GM18526 (cell line): Measurements from ENCODE around the gene VMP1.

Experiments
- POLR2A ChIP-seq: IDR thresholded peaks from 3 replicates; pipeline ENCODE4 v1.6.1; 2011; ENCODE audit not compliant: insufficient read length; ENCODE audit errors: extremely low read depth

The VMP1 gene

DNA sequence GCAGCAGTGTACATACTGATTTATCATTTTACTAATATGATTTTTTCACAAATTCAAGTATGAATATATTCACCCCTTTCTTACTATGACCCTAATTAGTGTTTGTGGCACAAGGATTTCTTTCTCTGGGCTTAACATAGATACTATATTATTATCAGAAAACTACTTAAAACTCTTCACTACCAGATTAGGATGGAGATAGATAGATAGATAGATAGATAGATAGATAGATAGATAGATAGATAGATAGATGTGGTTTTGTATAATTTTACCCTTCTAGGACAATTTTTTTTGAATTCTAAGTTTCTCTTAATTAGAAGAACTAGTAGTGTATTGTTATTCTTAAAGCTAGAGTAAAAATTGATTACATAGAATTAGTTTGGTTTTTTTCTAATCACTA lies 49.6 kb downstream of the VMP1 start:
- TF ChIP-seq POLR2A, result no peak

- TF ChIP-seq POLR2A, result no peak
Measured at GRCh38 chr17:59757470-59757869, 50.0 kb downstream of the VMP1 start.

- TF ChIP-seq POLR2A, result no peak
Measured at GRCh38 chr17:59757881-59758385, 50.5 kb downstream of the VMP1 start.

DNA sequence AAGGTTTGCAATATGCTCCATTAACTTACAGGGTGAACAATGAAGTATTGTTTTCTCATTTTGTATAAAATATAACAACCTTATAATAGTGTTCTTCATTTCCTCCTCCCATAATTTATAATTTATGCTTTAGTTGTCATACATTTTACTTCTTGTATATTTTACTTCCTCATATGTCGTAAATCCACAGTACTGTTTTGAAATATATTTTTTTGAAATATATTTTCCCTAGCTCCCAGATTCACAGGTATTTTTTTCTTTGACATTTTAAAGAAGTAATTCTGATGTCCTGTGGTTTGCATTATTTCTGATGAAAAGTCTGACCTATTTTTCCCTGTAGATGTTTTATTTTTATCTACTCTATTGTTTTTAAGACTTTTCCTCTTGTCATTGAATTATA lies 52.7 kb downstream of the VMP1 start:
- TF ChIP-seq POLR2A, result no peak

DNA sequence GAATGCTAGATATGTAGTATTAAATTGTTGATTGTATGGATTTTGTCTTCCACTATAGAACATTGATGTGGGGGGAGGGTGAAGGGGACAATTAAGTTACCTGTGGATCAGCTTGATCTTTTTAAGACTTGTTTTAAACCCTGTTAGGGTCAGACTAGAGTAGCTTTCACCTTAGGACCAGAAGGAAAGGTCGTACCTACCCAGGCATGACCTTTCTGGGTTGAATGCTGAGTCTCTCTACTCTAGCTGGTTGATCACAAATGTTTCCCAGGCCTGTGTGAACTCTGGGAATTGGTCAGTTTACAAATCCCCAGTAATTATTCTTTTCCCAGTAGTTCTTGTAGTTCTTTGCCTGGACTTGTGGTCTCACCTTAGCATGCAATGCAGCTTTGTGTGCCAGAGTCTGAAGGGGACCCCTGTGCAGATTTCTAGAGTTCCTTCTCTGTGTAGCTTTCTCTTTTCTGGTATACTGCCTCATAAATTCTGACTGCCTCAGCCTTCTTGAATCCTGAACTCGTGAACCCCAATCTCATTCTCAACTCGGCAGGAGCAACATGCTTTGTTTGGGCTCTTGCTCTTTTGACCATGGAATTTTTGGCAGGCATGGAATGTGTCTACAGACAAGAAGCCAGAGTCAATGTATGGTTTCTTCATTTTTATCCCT lies 54.1 kb downstream of the VMP1 start:
- no peak for TF ChIP-seq POLR2A

GRCh38 chr17:59762049-59762823 lies 54.8 kb downstream of the VMP1 start:
- no peak for TF ChIP-seq POLR2A

DNA sequence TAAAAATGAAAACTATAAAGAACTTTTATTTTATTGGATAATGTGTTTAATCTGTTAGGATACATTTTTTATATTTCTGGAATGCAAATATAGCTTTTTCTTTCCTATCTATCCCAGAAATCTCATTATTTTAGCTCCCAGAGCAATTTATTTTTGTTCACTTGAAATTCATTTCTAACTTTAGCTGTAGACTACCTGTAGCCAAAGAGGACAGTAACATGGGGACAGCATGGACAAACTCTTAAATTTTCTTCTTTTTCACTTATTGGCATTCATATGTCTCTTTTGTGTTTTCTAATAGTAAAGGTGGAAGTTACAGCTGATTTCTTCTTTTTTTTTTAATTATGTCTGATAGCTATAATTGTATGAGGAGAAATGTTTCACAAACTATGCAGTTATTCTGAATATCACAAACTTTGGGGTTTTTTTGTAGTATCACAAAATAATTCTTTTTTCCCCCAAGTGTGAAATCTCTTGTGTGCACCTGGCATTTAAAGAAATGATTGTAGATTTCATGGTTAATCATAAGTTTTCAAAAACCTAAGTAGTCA lies 55.4 kb downstream of the VMP1 start:
- TF ChIP-seq POLR2A, result no peak

GRCh38 chr17:59763861-59764260 lies 56.4 kb downstream of the VMP1 start:
- no peak for TF ChIP-seq POLR2A

DNA sequence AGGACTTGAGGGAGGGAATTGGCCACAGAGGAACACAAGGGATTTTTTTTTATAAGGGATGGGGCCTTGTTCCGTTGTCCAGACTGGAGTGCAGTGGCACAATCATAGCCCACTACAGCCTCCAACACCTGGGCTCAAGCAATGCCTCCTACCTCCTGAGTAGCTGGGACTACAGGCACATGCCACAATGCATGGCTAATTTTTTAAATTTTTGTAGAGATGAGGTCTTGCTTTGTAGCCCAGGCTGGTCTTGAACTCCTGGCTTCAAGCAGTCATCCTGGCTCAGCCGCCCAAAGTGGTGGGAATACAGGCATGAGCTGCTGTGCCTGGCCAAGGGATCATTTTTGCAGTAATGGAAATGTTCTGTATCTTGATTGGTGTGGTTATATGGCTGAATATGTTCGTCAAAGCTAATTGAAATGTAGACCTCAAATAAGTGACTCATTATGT lies 56.9 kb downstream of the VMP1 start:
- no peak for TF ChIP-seq POLR2A

DNA sequence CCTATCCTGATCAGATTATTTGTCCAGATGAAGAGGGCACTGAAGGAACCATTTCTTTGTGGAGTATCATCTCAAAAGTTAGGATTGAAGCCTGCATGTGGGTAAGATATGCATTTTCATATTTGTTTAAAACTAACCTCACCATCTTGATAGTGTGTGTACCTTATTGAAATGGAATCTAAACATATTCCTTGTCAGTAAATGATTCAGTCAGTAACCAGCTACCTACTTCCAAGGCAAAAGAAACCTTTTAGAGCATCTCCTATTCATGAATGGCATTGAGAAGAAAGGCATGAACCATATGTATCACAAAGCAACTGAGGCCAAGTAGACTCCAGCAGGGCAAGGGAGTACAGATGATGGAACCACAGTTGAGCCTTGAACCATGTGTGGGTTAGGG lies 57.6 kb downstream of the VMP1 start:
- TF ChIP-seq POLR2A, result no peak

GRCh38 chr17:59766491-59766890 lies 59.0 kb downstream of the VMP1 start:
- no peak for TF ChIP-seq POLR2A

GRCh38 chr17:59767176-59767575 lies 59.7 kb downstream of the VMP1 start:
- no peak for TF ChIP-seq POLR2A

DNA sequence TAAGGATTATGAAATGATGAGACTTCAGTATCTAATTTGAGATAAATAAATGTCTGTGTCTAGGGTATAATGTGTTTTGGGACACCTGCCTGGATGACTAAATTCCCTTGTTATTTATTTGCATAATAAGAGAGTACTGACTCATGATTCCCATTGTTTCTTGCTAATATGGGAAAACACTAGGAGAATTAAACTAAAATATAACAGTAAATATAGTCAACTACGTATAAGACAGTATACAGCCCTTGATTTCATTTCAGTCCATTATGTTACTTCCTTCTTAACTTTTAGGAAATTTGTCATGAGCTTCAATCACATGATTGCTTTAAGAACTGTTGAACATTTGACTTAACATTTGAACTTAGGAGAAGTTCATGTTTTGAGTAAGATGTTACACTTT lies 62.4 kb downstream of the VMP1 start:
- TF ChIP-seq POLR2A, result no peak

DNA sequence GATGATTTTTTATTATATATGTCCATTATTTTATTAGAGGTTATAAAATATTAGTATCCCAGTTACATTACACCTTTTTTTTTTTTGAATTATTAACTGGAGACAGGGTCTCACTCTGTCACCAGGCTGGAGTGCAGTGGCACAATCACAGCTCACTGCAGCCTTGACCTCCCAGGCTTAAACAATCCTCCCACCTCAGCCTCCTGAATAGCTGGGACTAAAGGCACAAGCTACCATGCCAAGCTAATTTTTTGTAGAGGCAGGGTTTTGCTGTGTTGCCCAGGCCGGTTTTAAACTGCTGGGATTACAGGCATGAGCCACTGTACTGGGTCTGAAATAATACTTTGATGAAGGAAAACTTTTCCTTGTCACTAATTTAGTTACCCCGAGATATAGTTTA lies 63.6 kb downstream of the VMP1 start:
- no peak for TF ChIP-seq POLR2A

DNA sequence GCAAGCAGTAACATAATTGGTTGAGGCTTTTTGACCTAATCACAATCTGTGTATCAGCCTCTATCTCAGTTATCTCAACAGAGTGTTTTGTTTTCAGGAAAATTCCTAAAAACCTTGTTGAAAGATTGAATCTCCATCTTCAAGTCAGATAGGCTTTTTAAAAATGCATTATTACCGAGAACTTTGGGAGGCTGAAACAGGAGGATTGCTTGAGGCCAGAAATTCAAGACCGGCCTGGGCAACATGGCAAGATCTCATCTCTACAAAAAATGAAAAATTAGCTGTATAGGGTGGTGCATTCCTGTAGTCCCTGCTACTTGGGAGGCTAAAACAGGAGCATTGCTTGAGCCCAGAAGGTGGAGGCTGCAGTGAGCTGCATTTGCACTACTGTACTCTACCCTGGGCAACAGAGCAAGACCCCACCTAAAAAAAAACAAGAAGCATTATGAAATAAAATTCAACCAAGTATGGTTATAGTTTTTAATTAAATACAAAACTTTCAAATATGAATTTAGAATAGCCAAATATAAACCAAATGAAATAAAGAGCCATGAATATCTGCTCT lies 68.4 kb downstream of the VMP1 start:
- TF ChIP-seq POLR2A, result no peak

DNA sequence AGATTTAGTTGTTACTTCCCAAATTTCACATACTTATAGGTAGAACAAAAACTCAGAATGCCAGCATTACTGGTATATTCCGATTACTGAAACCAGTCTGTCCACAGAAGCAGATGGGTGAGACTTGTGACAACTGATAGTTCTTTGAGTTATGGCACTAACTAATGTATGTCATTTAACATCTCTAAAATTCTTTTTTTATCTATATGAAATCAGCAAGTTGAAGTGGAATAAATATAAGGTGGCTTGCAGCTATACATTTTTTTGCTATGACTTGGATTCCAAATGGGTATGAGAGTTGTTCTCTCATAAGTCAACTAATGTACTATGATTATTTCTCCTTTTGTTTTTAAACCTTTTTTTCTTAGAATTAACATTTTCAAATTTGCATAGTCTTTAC lies 69.1 kb downstream of the VMP1 start:
- no peak for TF ChIP-seq POLR2A
